Hindlimb muscle (tissue), 1 donor: ENCODE measurements around the gene POP7. TPM values are rescaled to one million over a fixed set of nuclear protein-coding genes. Genes with fewer than 3 reads are reported as not detected.
"Not testable (repeated sequence)": the region's sequence is repeated elsewhere in the genome, so short reads cannot be mapped to it uniquely, and the experiment has no call there.

Experiments
- DNase-seq: peaks from one replicate; pipeline ENCODE4 v3.0.0-alpha.2; 2013
- polyA plus RNA-seq: library from polyadenylated mRNA; unstranded; fragments of 120-200 nt; gene quantifications from one replicate; pipeline ENCODE4 v1.2.1, GENCODE V29; 2013; ENCODE audit not compliant: insufficient read length

Gene POP7
- 21.4 TPM for polyA plus RNA-seq

- peak; percentile 99 for DNase-seq
Measured at GRCh38 chr7:100705753-100706671, at the start of gene POP7. Gene POP7 (plus strand): TSS chr7:100706121. CDS start chr7:100706831, 710 bp downstream.

DNA sequence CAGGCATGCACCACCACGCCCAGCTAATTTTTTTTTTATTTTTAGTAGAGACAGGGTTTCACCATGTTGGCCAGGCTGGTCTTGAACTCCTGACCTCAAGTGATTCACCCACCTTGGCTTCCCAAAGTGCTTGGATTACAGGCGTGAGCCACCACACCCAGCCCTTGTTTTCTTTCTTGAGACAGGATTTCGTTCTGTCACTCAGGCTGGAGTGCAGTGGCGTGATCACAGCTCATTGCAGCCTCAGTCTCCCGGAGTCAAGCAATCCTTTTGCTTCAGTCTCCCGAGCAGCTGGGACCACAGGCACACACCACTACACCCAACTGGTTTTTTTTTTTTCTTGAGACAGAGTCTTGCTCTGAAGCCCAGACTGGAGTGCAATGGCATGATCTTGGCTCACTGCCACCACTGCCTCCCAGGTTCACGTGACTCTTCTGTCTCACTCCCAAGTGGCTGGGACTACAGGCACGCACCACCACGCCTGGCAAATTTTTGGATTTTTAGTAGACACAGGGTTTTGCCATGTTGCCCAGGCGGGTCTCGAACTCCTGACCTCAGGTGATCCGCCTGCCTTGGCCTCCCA, 43.6 kb upstream of the POP7 start:
- DNase-seq = not testable (repeated sequence)

- no peak for DNase-seq
Measured at GRCh38 chr7:100665168-100665726, 40.7 kb upstream of the POP7 start.

GRCh38 chr7:100667331-100668068, 38.4 kb upstream of the POP7 start:
- no peak for DNase-seq

GRCh38 chr7:100668069-100668449, 37.9 kb upstream of the POP7 start:
- no peak for DNase-seq

DNA sequence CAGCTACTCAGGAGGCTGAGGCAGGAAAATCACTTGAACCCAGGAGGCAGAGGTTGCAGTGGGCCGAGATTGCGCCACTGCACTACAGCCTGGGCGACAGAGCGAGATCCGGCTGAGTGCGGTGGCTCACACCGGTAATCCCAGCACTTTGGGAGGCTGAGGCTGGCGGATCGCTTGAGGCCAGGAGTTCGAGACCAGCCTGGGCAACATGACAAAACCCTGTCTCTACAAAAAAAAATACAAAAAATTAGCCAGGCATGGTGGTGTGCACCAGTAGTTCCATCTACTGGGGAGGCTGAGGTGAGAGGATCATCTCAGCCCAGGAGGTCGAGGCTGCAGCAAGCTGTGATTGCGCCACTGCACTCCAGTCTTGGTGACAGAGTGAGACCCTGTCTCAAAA, 36.8 kb upstream of the POP7 start:
- not testable (repeated sequence) for DNase-seq

GRCh38 chr7:100670074-100670473, 35.8 kb upstream of the POP7 start:
- no peak for DNase-seq

DNA sequence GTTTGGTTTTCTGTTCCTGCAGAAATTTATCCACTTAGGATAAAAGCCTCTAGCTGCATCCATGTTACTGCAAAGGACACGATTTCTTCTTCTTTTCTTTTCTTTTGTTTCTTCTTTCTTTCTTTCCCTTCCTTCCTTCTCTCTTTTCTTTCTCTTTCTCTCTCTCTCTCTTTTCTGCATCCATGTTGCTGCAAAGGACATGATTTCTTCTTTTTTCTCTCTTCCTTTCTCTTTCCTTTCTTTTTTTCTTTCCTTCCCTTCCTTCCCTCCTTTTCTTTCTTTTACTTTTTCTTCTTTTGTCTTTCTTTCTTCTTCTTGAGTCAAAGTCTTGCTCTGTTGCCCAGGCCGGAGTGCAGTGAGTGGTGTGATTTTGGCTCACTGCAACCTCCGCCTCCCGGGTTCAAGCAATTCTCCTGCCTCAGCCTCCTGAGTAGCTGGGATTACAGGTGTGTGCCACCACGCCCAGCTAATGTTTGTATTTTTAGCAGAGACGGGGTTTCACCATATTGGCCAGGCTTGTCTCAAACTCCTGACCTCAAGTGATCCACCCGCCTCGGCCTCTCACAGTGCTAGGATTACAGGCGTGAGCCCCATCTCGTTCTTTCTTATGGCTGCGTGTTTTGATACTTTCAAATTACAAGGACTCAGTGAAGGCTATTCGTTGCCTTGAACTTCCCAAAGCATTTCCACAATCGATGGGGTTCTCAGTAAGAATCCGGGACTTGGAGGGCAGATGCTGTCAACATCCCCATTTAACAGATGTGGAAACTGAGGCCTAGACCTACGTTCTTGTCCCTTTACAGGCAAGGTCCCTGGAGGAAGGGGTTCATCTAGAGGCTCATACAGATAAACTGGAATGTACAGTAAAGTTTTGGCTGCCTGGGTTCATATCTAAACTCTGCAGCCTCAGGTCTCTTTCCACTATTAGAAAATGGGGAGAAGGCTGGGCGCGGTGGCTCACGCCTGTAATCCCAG, 34.3 kb upstream of the POP7 start:
- DNase-seq = no peak

DNA sequence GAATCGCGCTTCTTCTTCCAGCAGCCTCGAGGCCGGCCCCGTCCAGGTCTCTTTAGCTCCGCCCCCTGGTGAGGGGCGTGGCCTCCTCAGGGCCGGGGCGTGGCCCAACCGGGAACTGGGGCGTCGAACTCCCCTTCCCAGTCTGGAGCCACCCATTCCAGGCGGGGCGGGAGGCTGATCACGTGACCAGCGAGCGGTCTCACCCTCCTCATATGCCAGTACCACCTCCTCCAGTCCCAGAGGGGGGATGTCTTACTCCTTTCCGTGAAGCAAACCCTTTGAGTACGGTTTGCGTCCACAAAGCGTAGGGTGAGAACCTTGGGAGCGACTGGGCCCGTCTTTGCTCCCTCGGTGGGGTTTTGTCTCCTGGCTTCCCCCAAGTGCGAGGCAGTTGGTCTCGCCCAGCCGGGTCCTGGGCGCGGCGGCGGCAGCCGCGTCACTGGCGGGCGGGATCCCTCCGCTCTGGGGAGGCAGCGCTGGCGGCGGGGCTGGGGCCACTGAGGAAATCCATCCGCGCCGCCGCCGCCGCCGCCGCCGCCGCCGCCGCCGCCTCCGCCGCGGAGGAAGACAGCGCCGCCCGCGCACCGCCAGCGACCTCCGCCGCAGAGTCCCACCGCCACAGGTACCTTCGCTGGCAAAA, 32.5 kb upstream of the POP7 start, which contains the start of gene GNB2:
TSS of gene GNB2 (plus strand) at position 439 of the 640 bp plus-strand sequence. CDS start 2,526 bp downstream, outside the sequence.
- DNase-seq = peak; percentile 98

DNA sequence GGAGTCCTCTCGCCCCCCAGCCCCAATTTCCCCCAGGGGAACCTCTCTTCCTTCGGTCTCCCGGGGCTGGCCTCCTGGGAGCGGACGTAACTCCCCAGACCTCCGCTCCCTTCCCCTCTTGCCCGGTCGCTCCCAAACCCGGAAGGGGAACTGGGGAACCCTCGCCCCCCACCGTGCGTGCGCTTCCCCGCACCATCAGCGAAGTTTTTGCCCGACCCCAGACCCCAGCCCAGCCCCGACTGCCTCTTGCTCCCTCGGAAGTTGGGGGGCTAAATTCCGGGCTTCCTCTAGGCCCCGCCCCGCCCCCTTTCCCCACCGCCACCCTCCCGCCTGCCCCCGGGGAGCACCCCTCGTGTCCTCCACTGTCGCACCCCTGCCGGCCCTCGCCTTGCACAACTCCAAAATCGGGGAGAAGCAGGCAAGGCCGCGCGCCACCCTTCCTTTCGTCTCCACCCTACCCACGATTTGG, 31.9 kb upstream of the POP7 start:
- no peak for DNase-seq

GRCh38 chr7:100674411-100675104, 31.4 kb upstream of the POP7 start:
- no peak for DNase-seq

DNA sequence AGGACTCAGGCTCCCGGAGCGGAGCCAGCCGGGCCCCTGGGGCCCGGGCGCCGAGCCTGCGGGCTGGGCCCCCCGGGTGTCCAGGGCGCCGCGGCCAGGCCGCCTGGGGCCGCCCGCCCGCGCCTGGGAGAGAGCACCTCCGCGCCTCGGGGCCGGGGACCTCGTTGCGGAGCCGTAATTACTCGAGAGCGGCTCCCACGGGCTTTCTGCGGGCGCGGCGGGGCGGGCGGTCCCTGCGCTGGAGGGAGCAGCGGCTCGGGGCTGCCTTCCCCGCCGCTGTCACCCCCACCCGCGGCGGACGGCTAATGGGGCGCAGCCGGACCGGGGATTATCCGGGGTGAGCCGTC, 30.8 kb upstream of the POP7 start:
- no peak for DNase-seq

GRCh38 chr7:100675581-100676350, 30.2 kb upstream of the POP7 start:
- DNase-seq = peak; percentile 72

- no peak for DNase-seq
Measured at GRCh38 chr7:100676501-100677306, 29.2 kb upstream of the POP7 start.

DNA sequence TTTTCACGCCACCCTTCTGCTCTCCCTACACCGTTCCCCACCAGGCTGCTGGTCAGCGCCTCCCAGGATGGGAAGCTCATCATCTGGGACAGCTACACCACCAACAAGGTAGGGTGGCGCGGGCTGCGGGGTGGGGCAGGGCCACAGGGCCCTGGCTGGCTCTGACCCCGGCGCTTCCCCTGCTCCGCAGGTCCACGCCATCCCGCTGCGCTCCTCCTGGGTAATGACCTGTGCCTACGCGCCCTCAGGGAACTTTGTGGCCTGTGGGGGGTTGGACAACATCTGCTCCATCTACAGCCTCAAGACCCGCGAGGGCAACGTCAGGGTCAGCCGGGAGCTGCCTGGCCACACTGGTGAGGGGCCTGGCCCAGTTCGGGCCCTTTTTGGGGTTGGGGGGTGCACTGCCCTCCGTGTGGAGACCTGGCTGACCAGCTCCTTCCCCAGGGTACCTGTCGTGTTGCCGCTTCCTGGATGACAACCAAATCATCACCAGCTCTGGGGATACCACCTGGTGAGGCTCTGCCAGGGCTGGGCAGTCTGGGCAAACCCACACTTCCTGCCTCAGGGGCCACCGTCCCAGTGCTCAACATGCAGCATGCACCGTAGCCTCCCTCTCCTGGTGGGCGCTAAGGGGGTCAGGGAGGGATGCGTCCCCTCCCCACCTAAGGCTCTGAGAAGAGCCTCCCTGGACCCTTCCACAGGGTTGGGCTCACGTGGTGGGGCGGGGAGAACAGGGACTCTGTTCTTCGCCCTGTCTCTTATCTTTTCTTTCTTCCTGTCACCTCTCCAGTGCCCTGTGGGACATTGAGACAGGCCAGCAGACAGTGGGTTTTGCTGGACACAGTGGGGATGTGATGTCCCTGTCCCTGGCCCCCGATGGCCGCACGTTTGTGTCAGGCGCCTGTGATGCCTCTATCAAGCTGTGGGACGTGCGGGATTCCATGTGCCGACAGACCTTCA, 28.3 kb upstream of the POP7 start:
- no peak for DNase-seq

GRCh38 chr7:100678291-100678984, 27.5 kb upstream of the POP7 start:
- DNase-seq = no peak
